Subcutaneous adipose tissue (tissue), 4 donors: ENCODE measurements around the gene PLEKHG1. TPM values are rescaled to one million over a fixed set of nuclear protein-coding genes. Genes with fewer than 3 reads are reported as not detected.

Source experiments
- total RNA-seq, 4 donors: library from RNA; depleted of rRNA; stranded (reverse); fragments of >200 nt; gene quantifications; one replicate each; pipeline ENCODE4 v1.1.0, GENCODE V29; 2016
- TF ChIP-seq, protein P1 (sequence below): fragments of 450-650 bp; IDR thresholded peaks from one replicate; pipeline ENCODE4 v1.5.1; 2016; ENCODE audit warnings: low read depth, mild to moderate bottlenecking, control low read depth, antibody characterized with exemption, moderate library complexity

PLEKHG1 gene
- total RNA-seq, 4 donors from 2014 or later = 12.4 to 58.4 (median 32.2) TPM

DNA sequence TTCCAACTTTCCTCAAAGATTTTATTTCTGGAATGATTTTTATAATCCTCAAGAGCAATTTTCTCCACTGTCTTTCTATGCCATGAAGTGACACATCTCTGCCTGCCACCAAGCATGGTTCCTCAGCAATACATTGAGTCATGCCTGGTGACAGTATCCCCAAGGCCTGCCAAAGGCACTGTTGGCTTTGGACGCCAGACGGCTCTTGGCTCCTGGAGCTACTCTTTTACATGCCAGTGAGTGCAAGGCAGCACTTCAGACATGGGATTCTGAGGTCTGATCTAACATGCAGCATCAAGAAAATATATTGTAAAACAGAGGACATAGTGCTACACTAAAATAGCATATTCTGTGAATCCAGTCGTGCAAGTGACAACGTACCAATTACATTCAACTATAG lies 20.1 kb upstream of the PLEKHG1 start:
- TF ChIP-seq, protein P1, sequence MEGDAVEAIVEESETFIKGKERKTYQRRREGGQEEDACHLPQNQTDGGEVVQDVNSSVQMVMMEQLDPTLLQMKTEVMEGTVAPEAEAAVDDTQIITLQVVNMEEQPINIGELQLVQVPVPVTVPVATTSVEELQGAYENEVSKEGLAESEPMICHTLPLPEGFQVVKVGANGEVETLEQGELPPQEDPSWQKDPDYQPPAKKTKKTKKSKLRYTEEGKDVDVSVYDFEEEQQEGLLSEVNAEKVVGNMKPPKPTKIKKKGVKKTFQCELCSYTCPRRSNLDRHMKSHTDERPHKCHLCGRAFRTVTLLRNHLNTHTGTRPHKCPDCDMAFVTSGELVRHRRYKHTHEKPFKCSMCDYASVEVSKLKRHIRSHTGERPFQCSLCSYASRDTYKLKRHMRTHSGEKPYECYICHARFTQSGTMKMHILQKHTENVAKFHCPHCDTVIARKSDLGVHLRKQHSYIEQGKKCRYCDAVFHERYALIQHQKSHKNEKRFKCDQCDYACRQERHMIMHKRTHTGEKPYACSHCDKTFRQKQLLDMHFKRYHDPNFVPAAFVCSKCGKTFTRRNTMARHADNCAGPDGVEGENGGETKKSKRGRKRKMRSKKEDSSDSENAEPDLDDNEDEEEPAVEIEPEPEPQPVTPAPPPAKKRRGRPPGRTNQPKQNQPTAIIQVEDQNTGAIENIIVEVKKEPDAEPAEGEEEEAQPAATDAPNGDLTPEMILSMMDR = no peak

DNA sequence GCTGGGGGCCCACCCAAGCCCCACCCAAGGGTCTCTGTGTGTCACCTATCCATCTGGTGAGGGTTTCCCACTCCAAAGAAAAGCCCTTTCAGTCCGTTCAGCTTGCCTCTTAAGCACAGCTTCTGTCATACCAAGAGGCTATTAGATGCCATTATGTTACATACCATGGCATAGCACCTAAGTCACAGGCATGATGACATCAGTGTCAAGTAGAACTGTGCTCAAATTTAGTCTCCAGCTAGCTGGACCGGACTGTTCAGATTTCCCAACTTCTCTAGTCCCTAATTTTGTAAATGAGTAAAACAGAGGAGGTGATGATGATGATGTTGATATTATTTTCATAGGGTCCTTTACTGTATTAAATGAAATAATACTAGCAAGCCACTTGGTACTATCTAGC lies 19.2 kb upstream of the PLEKHG1 start:
- TF ChIP-seq, protein P1 = no peak

DNA sequence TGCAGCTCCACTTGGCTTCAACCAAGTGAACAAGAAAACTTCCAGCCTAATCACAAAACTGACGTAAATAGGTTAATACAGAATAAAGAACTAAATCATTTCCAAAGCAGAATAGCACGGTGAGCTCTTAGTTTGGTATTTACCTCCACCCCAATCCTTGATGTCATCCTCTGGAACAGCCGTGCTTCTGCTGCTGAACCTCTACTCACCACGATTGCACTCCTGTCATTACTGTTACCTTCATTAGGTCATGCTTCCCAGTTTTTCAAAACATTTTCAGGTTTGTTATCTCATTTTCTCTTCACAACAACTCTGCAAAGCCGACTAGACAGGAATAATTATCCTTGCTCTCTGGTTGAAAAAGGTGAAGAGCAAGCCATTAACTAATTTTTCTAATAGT lies 15.6 kb upstream of the PLEKHG1 start:
- TF ChIP-seq, protein P1 = no peak

DNA sequence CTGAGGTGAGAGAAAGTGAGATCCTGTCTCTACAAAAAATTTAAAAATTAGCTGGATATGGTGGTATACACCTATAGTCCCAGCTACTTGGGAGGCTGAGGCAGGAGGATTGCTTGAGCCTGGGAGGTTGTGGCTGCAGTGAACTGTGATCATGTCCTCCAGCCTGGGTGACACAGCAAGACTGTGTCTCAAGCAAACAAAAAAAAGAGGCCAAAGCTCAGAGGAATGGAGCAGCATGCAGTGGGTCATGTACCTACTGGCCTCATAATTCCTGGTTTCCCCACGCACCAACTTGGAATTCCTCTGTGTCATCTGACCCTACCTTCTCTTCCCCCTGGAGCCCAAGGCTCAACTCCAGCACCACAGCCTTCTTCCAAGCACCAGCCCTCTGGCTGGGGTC lies 15.1 kb upstream of the PLEKHG1 start:
- TF ChIP-seq, protein P1 = no peak

DNA sequence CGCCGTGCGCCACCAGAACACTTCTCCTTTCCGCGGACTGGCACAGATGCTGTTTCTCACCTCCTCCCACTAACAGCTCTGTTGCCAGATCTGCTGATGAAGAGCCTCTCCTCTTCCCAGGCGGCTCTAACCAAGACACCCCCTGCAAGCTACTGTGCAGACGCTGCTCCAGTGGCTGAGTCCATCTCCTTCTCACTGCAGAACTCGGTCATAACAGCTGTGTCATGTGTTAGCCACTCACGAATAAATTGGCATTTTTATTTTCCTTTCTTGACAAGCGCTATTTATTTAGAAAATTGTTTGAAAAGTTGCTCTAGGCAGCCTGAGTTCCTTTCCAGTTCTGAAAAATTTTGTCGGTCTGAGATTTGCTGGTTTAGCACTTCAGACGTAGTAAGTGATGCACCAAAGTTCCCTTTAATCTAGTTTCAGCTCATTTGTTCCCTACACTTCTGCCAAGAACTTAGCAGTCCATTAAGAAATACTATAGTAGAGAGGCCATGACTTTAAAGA lies 12.8 kb upstream of the PLEKHG1 start:
- TF ChIP-seq, protein P1 = no peak

DNA sequence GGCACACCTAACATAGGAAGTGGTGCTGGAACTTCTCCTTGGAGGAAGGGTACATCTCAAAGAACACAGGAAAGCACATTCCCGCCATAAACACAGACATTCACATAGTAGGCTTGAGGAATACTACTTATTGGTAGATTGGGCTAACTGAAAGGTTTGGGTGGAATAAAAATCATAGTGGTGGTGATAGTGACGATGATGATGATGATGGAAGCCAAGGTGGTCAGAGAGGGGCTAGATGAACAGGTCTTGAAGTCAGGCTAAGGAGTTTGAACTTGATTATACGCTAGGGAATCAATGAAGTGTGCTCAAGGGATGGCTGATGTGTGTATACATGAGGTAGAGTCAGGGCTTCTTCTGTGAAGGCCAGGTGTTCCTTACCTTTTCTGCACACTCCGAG lies 12.0 kb upstream of the PLEKHG1 start:
- TF ChIP-seq, protein P1 = no peak

DNA sequence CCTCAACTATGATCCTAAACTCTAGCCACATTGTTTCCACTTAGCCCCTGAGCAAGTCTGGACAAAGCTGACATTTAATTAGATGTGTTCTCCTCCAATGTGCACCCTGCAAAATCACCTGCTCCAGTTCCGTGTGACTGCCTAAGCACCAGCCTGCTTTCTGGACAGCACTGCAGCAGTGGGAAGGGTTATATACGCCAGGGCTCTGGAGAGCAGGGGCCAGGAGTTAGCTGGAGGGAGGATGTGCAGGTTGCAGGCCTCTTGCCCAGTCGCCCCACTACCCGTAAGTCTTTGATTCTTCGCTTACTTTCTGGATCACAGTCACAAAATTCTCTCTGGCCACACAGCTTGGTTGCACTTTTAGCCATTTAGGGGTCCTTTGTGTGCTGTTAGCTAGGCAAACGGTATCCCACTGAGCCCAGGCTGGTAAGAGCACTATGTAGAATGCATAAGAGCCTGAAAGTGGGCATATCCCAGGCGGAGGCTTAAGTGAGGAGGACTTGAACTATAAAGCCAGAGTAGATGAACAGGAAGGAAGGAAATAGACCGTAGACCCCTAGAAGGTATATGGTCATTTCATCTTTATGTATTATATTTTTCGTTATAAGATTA lies 10.7 kb upstream of the PLEKHG1 start:
- TF ChIP-seq, protein P1 = no peak
